Fibroblast of lung (primary cell): ENCODE results near the gene PHF1. TPM values are rescaled to one million over a fixed set of nuclear protein-coding genes. Genes with fewer than 3 reads are reported as not detected.

ENCODE experiments used
- DNase-seq, 2 donors: peaks; one replicate each; pipeline versions ENCODE4 v3.0.0 to v3.0.0-alpha.2; 2010; ENCODE audit warnings: low read depth in 2 of 2
- H2AFZ ChIP-seq: 2 replicates; pipeline ENCODE4 v1.5.1; 2012; ENCODE audit warnings: low read length, control low read depth, inconsistent platforms
- H3K27ac ChIP-seq: 2 replicates; pipeline ENCODE4 v1.5.1; 2011; ENCODE audit warnings: low read length, control low read depth; ENCODE audit not compliant: insufficient read depth
- H3K27me3 ChIP-seq: 2 replicates; pipeline ENCODE4 v1.5.1; 2011; ENCODE audit warnings: mild to moderate bottlenecking, low read length; ENCODE audit not compliant: control insufficient read depth, insufficient read depth
- H3K36me3 ChIP-seq: 2 replicates; pipeline ENCODE4 v1.5.1; 2011; ENCODE audit warnings: low read length; ENCODE audit not compliant: control insufficient read depth, insufficient read depth
- H3K4me1 ChIP-seq: 2 replicates; pipeline ENCODE4 v1.5.1; 2011; ENCODE audit warnings: low read length; ENCODE audit not compliant: control insufficient read depth, insufficient read depth; ENCODE audit errors: extremely low read depth
- H3K4me2 ChIP-seq: 2 replicates; pipeline ENCODE4 v1.5.1; 2011; ENCODE audit warnings: low read length, control low read depth; ENCODE audit not compliant: insufficient read depth; ENCODE audit errors: extremely low read depth
- H3K4me3 ChIP-seq, 4 experiments: fragments of 200-600 bp in 1 of 4; sonication (generic) in 1 of 4; replicated peaks in 1 of 4; 2 replicates each; pipeline ENCODE4 v1.5.1; 2011 to 2016; ENCODE audit warnings: low read length in 4 of 4, low read depth in 3 of 4, mild to moderate bottlenecking in 3 of 4, control low read depth in 2 of 4, inconsistent platforms in 1 of 4, mixed read lengths in 1 of 4; ENCODE audit not compliant: insufficient read depth in 1 of 4; ENCODE audit errors: control extremely low read depth in 1 of 4
- H3K79me2 ChIP-seq: 2 replicates; pipeline ENCODE4 v1.5.1; 2012; ENCODE audit warnings: mild to moderate bottlenecking, low read length, inconsistent platforms; ENCODE audit not compliant: control insufficient read depth, insufficient read depth
- H3K9ac ChIP-seq: 2 replicates; pipeline ENCODE4 v1.5.1; 2011; ENCODE audit warnings: mild to moderate bottlenecking, low read length, control low read depth; ENCODE audit not compliant: insufficient read depth
- H3K9me3 ChIP-seq: 2 replicates; pipeline ENCODE4 v1.5.1; 2012; ENCODE audit warnings: low read depth, low read length; ENCODE audit not compliant: control insufficient read depth, insufficient read depth
- H4K20me1 ChIP-seq: 2 replicates; pipeline ENCODE4 v1.5.1; 2011; ENCODE audit warnings: low read length; ENCODE audit not compliant: control insufficient read depth, insufficient read depth; ENCODE audit errors: extremely low read depth
- EZH2 ChIP-seq: IDR thresholded peaks from 2 replicates; pipeline ENCODE4 v1.5.1; 2012; ENCODE audit warnings: low read length, control low read depth, mild to moderate bottlenecking; ENCODE audit errors: missing control alignments
- polyA plus RNA-seq, 2 donors: library from polyadenylated mRNA; depleted of rRNA in 1 of 2; stranded (reverse) in 1 of 2; unstranded in 1 of 2; fragments of >200 nt; gene quantifications; 2 replicates each; pipeline ENCODE4 v1.2.1, GENCODE V29; 2011 to 2012; ENCODE audit warnings: missing spikeins in 1 of 2
- total RNA-seq: library from RNA; depleted of rRNA; stranded (reverse); fragments of >200 nt; gene quantifications from 2 replicates; pipeline ENCODE4 v1.2.1, GENCODE V29; 2014
- TF ChIP-seq, protein P1 (sequence below), 2 donors: IDR thresholded peaks in 1 of 2; conservative IDR thresholded peaks in 1 of 2; 1 replicate in 1 of 2; 2 replicates in 1 of 2; pipeline ENCODE4 v1.5.1; 2011 to 2012; ENCODE audit warnings: low read length in 2 of 2, control low read depth in 1 of 2, inconsistent platforms in 1 of 2, low read depth in 1 of 2, mild to moderate bottlenecking in 1 of 2

PHF1 gene
- total and polyA plus RNA-seq, 2 donors (not counting 1 experiment from before 2014, with no cell fraction given): 28.9 to 29.6 TPM

GRCh38 chr6:33455051-33455450 is 44.2 kb downstream of the PHF1 start:
- DNase-seq: no peak
- H3K36me3 ChIP-seq: peaks cover 7% of the 10 kb centered on the region
- peaks cover 2% of the 10 kb centered on the region for H3K4me1 ChIP-seq
- peak overlapping the region; percentile 32 for H3K27ac ChIP-seq
- H2AFZ ChIP-seq: peak overlapping the region; percentile 86
- no peaks in the 10 kb centered on the region for H3K27me3 ChIP-seq
- peak overlapping the region; percentile 72 to 97 (median 90) for H3K4me3 ChIP-seq
- no peaks in the 10 kb centered on the region for H4K20me1 ChIP-seq
- TF ChIP-seq, protein P1, sequence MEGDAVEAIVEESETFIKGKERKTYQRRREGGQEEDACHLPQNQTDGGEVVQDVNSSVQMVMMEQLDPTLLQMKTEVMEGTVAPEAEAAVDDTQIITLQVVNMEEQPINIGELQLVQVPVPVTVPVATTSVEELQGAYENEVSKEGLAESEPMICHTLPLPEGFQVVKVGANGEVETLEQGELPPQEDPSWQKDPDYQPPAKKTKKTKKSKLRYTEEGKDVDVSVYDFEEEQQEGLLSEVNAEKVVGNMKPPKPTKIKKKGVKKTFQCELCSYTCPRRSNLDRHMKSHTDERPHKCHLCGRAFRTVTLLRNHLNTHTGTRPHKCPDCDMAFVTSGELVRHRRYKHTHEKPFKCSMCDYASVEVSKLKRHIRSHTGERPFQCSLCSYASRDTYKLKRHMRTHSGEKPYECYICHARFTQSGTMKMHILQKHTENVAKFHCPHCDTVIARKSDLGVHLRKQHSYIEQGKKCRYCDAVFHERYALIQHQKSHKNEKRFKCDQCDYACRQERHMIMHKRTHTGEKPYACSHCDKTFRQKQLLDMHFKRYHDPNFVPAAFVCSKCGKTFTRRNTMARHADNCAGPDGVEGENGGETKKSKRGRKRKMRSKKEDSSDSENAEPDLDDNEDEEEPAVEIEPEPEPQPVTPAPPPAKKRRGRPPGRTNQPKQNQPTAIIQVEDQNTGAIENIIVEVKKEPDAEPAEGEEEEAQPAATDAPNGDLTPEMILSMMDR (conservative IDR thresholded peaks at IDR 0.05 in 1 of 2, IDR thresholded peaks at IDR 0.05 in 1 of 2; ENCODE audit: low read depth in 1 of 2, low read length in 2 of 2): no peak
- no peak for TF ChIP-seq EZH2
- peak overlapping the region; percentile 98 for H3K4me2 ChIP-seq
- peak overlapping the region; percentile 71 for H3K9ac ChIP-seq
- peaks cover 9% of the 10 kb centered on the region for H3K79me2 ChIP-seq
- H3K9me3 ChIP-seq: no peaks in the 10 kb centered on the region

GRCh38 chr6:33456156-33456555 is 45.3 kb downstream of the PHF1 start:
- TF ChIP-seq, protein P1 (conservative IDR thresholded peaks at IDR 0.05 in 1 of 2, IDR thresholded peaks at IDR 0.05 in 1 of 2; ENCODE audit: low read depth in 1 of 2, low read length in 2 of 2): no peak
- no peak for TF ChIP-seq EZH2
- H3K9ac ChIP-seq: no peak overlapping the region
- H3K4me2 ChIP-seq: no peak overlapping the region
- no peaks in the 10 kb centered on the region for H3K27me3 ChIP-seq
- peaks cover 9% of the 10 kb centered on the region for H3K79me2 ChIP-seq
- H3K27ac ChIP-seq: no peak overlapping the region
- no peak overlapping the region for H3K4me3 ChIP-seq
- no peak overlapping the region for H2AFZ ChIP-seq
- H4K20me1 ChIP-seq: no peaks in the 10 kb centered on the region
- no peaks in the 10 kb centered on the region for H3K9me3 ChIP-seq
- H3K36me3 ChIP-seq: peaks cover 7% of the 10 kb centered on the region
- H3K4me1 ChIP-seq: peaks cover 2% of the 10 kb centered on the region
- no peak for DNase-seq

DNA sequence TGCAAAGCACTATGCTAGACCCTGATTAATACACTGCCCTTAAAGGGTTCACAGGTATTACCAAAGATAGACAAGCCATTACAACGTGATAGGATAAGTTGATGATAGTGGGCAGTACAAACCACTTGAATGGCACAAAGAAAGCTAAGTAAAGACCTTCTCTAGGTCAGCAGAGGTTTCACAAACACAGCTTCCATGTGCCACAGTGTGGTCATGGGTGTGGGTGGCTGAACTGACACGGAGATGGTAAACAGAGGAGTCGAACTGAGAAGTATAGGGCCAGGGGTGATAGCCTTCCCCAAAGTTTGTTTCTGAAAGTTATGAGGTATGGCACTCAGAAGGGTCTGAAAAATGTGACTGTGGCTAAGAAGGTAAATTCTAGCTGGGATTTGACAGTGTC is 47.9 kb downstream of the PHF1 start:
- Histone ChIP-seq H3K27ac (no peak overlapping the region), H3K4me1 (peaks cover 2% of the 10 kb centered on the region), H3K79me2 (peaks cover 9% of the 10 kb centered on the region), H3K4me3 (no peak overlapping the region), H4K20me1 (no peaks in the 10 kb centered on the region), H2AFZ (no peak overlapping the region), H3K27me3 (no peaks in the 10 kb centered on the region), H3K36me3 (peaks cover 6% of the 10 kb centered on the region), H3K9me3 (no peaks in the 10 kb centered on the region), H3K4me2 (no peak overlapping the region), H3K9ac (no peak overlapping the region)
- DNase-seq: no peak
- no peak for TF ChIP-seq EZH2
- TF ChIP-seq, protein P1 (conservative IDR thresholded peaks at IDR 0.05 in 1 of 2, IDR thresholded peaks at IDR 0.05 in 1 of 2; ENCODE audit: low read depth in 1 of 2, low read length in 2 of 2): no peak
